ENCODE data around the gene NKIRAS1.

DNA sequence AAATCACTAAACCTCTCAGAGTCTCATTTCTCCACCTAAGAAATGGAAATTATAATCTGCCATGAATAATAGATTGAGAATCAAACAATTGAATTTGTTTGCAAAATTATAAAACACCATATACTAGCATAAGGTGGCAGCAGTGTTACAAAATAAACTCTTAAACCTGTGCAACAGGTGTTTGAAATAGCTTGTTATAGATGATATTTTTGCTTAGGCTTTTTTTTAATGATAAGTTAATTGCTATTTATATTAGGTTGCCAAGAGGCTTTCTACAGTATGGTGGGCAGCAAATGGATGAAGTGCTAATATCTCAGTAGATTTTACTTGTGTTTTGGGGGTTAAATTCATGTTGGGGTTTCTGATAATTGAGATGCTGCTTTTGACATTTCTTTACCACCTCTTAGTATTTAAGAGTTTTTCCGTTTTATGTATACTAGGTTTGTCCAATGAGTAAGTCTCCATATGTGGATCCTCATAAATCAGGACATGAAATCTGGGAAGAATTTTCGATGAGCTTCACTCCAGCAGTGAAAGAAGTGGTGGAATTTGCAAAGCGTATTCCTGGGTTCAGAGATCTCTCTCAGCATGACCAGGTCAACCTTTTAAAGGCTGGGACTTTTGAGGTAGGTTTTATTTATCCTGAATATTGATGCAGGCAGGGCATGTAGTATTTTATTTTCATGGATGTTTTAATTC lies 47.9 kb upstream of the NKIRAS1 start:
- TF ChIP-seq, protein P1, sequence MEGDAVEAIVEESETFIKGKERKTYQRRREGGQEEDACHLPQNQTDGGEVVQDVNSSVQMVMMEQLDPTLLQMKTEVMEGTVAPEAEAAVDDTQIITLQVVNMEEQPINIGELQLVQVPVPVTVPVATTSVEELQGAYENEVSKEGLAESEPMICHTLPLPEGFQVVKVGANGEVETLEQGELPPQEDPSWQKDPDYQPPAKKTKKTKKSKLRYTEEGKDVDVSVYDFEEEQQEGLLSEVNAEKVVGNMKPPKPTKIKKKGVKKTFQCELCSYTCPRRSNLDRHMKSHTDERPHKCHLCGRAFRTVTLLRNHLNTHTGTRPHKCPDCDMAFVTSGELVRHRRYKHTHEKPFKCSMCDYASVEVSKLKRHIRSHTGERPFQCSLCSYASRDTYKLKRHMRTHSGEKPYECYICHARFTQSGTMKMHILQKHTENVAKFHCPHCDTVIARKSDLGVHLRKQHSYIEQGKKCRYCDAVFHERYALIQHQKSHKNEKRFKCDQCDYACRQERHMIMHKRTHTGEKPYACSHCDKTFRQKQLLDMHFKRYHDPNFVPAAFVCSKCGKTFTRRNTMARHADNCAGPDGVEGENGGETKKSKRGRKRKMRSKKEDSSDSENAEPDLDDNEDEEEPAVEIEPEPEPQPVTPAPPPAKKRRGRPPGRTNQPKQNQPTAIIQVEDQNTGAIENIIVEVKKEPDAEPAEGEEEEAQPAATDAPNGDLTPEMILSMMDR (IDR thresholded peaks at IDR 0.05; ENCODE audit: borderline replicate concordance, extremely low read depth, low read length, poor library complexity, severe bottlenecking) = no peak
- TF ChIP-seq EZH2 (IDR thresholded peaks at IDR 0.05; ENCODE audit: borderline replicate concordance, low read depth, low read length, severe bottlenecking) = no peak
